Measurements from ENCODE around the gene VAC14. TPM values are rescaled to one million over a fixed set of nuclear protein-coding genes. Genes with fewer than 3 reads are reported as not detected.

Gene VAC14
- total and polyA plus RNA-seq, 2 of the 8 experiments (the other 6 are each of a cell fraction or from before 2014, with no cell fraction given): 56.0 to 108 TPM

GRCh38 chr16:70749681-70750601 lies 51.0 kb downstream of the VAC14 start (continued):
- TF ChIP-seq SIN3A (conservative IDR thresholded peaks at IDR 0.05 in 1 of 2, IDR thresholded peaks at IDR 0.05 in 1 of 2; ENCODE audit: low read depth in 1 of 2, low read length in 2 of 2) (no peak), SP2 (IDR thresholded peaks at IDR 0.05; ENCODE audit: low read length) (no peak), NANOG (IDR thresholded peaks at IDR 0.05; ENCODE audit: insufficient read depth, low read depth, low read length, poor library complexity, severe bottlenecking) (no peak)
